Adrenal gland (tissue), 12 donors: ENCODE measurements around the gene ERC1. TPM values are rescaled to one million over a fixed set of nuclear protein-coding genes. Genes with fewer than 3 reads are reported as not detected.
"Not testable (repeated sequence)": the region's sequence is repeated elsewhere in the genome, so short reads cannot be mapped to it uniquely, and the experiment has no call there.

Experiments
- DNase-seq, 7 donors: peaks; one replicate each; pipeline ENCODE4 v3.0.0-alpha.2; 2019 to 2020
- H3K27ac ChIP-seq, 5 donors: fragments of 200-600 bp; sonication (generic) in 4 of 5; 1 replicate in 3 of 5; 2 replicates in 2 of 5; pipeline versions ENCODE4 v1.5.1 to v1.8.0; 2016 to 2020; ENCODE audit warnings: mild to moderate bottlenecking in 1 of 5
- H3K27me3 ChIP-seq: fragments of 200-600 bp; 2 replicates; pipeline ENCODE4 v1.8.0; 2021
- H3K36me3 ChIP-seq, 2 donors: fragments of 200-600 bp; replicated peaks in 1 of 2; 1 replicate in 1 of 2; 2 replicates in 1 of 2; pipeline versions ENCODE4 v1.5.1 to v1.8.0; 2018 to 2022
- H3K4me1 ChIP-seq, 2 donors: fragments of 200-600 bp; replicated peaks in 1 of 2; 1 replicate in 1 of 2; 2 replicates in 1 of 2; pipeline versions ENCODE4 v1.5.1 to v1.8.0; 2018 to 2021
- H3K4me3 ChIP-seq, 4 donors: fragments of 200-600 bp; sonication (generic) in 3 of 4; one replicate each; pipeline ENCODE4 v1.5.1; 2016 to 2018
- H3K9me3 ChIP-seq, 3 donors: fragments of 200-600 bp; sonication (generic) in 1 of 3; replicated peaks in 1 of 3; 1 replicate in 2 of 3; 2 replicates in 1 of 3; pipeline versions ENCODE4 v1.5.1 to v1.8.0; 2016 to 2021
- CTCF ChIP-seq, 6 experiments: fragments of 450-650 bp in 4 of 6; fragments of 200-600 bp in 2 of 6; sonication (generic) in 1 of 6; IDR thresholded peaks; 1 replicate in 5 of 6; 2 replicates in 1 of 6; pipeline versions ENCODE4 v1.5.1 to v1.8.0; 2016 to 2021; ENCODE audit warnings: antibody characterized with exemption in 6 of 6, mild to moderate bottlenecking in 2 of 6, moderate library complexity in 1 of 6
- POLR2A ChIP-seq, 2 donors: fragments of 450-650 bp; IDR thresholded peaks; one replicate each; pipeline ENCODE4 v1.6.1; 2017; ENCODE audit warnings: antibody characterized with exemption in 2 of 2, mild to moderate bottlenecking in 2 of 2, moderate library complexity in 1 of 2
- WGBS, 4 donors: extraction: QIAGEN DNeasy Blood & Tissue Kit in 2 of 4; methylation state at CpG; one replicate each; pipeline versions ENCODE4 v1.1.5 to v1.1.7; 2013 to 2017; 5-methylcytosine and 5-hydroxymethylcytosine counted together
- intact Hi-C, 2 donors: fragments of 100-400 bp; cut with DNase I; formaldehyde crosslinking; loops; one replicate each; pipeline versions ENCODE4 v1.14.1 to v1.15.0; 2022 to 2023
- polyA plus RNA-seq, 3 donors: library from polyadenylated mRNA; stranded (reverse); fragments of 200-250 nt in 2 of 3; fragments of 350-450 nt in 1 of 3; fragmentation: Illumina TruSeq in 1 of 3; extraction: RNeasy Lipid Tissue Mini Kit (QIAGEN cat#74804) in 1 of 3; gene quantifications; one replicate each; pipeline ENCODE4 v1.2.3, GENCODE V29; 2013 to 2014
- total RNA-seq, 9 donors: library from RNA; depleted of rRNA in 4 of 9; stranded (reverse); fragments of >200 nt in 4 of 9; fragments of 120-200 nt in 1 of 9; fragmentation: NEBNext Ultra II Directional in 1 of 9; extraction: Animal tissue kit (Norgen Biotek cat#: 25700) in 1 of 9; gene quantifications; one replicate each; pipeline versions ENCODE4 v1.1.0 to v1.2.4, GENCODE V29; 2013 to 2023
- donor health status: healthy with polysubstance abuse.
- donor health status: Bipolar disorder and iron deficiency.
- donor health status: DM: yes; HTN: yes; CAD: no.
- donor health status: DM: no; HTN: no; CAD: no.
- donor health status: DM: no; HTN: no; CAD: no.
- donor health status: DM: yes; HTN: yes; CAD: no.

The ERC1 gene
- total and polyA plus RNA-seq, 12 donors: 4.1 to 79.5 (median 40.2) TPM

- TF ChIP-seq CTCF (IDR thresholded peaks at IDR 0.05) (no peak), POLR2A (IDR thresholded peaks at IDR 0.05) (no peak)
- DNase-seq: no peak
- Histone ChIP-seq H3K4me1 (peaks cover 0 to 15% of the 10 kb centered on the region in 2 donors), H3K9me3 (no peaks in the 10 kb centered on the region), H3K27me3 (no peaks in the 10 kb centered on the region), H3K4me3 (no peak overlapping the region), H3K27ac (no peak overlapping the region), H3K36me3 (no peaks in the 10 kb centered on the region)
- 93 to 96% (median 95%) methylated on average over 2 of the region's 2 CpGs for WGBS, 4 donors
- intact Hi-C loops: no loop called here
Observed at GRCh38 chr12:1329784-1330476, 338.9 kb downstream of the ERC1 start.

GRCh38 chr12:1330477-1330827 is 339.4 kb downstream of the ERC1 start:
- H3K27me3 ChIP-seq: no peaks in the 10 kb centered on the region
- WGBS, 4 donors: 93 to 100% (median 96%) methylated on average over 1 of the region's 1 CpG
- TF ChIP-seq POLR2A (IDR thresholded peaks at IDR 0.05): no peak
- no peak for TF ChIP-seq CTCF (IDR thresholded peaks at IDR 0.05)
- peaks cover 0 to 10% of the 10 kb centered on the region in 2 donors for H3K4me1 ChIP-seq
- H3K27ac ChIP-seq: no peak overlapping the region
- no peak overlapping the region for H3K4me3 ChIP-seq
- no peaks in the 10 kb centered on the region for H3K9me3 ChIP-seq
- DNase-seq: no peak
- H3K36me3 ChIP-seq: no peaks in the 10 kb centered on the region
- intact Hi-C loops: no loop called here

- TF ChIP-seq POLR2A (IDR thresholded peaks at IDR 0.05) (no peak), CTCF (IDR thresholded peaks at IDR 0.05) (no peak)
- intact Hi-C loops: no loop called here
- 71 to 76% (median 73%) methylated on average over 3 of the region's 3 CpGs for WGBS, 4 donors
- Histone ChIP-seq H3K27me3 (no peaks in the 10 kb centered on the region), H3K27ac (no peak overlapping the region), H3K9me3 (no peaks in the 10 kb centered on the region), H3K36me3 (no peaks in the 10 kb centered on the region), H3K4me1 (no peaks in the 10 kb centered on the region), H3K4me3 (no peak overlapping the region)
- no peak for DNase-seq
Observed at GRCh38 chr12:1332327-1332726, 341.3 kb downstream of the ERC1 start.

DNA sequence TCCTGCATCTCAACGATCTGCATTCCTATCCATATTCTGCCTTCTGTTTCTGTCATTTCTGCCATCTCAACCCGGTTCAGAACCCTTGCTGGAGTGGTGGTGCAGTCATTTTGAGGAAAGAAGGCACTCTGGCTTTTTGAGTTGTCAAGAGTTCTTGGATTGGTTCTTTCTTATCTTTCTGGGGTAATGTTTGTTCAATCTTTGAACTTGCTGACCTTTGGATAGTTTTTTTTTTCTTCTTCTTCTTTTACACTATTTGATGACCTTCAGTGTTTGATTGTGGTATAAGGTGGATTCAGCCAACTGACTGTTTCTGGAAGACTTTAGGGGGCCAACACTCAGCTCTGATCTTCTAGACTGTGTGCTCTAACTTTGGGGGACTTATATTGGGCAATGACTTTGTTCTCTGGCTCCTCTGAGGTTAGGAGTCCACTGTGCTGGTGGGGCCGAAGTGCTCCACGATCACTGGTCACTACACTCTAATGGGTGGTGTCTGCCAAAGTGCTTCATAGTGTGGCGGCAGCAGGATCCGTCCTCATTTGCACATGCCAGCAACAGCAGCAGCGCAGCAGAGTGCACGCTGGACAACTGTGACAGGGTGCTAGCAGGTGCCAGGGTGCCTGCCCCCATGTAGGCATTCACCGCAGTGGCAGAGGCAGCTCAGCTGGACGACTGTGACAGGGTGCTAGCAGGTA is 347.6 kb downstream of the ERC1 start:
- Histone ChIP-seq H3K4me1 (peaks cover 0 to 6% of the 10 kb centered on the region in 2 donors), H3K4me3 (no peak overlapping the region), H3K27ac (no peak overlapping the region), H3K36me3 (no peaks in the 10 kb centered on the region), H3K27me3 (no peaks in the 10 kb centered on the region), H3K9me3 (no peaks in the 10 kb centered on the region)
- 87 to 96% (median 92%) methylated on average over 4 to 10 of the region's 10 CpGs for WGBS, 4 donors
- no peak for DNase-seq
- TF ChIP-seq CTCF (IDR thresholded peaks at IDR 0.05) (no peak), POLR2A (IDR thresholded peaks at IDR 0.05) (no peak)
- intact Hi-C loops: no loop called here

- H3K4me1 ChIP-seq, H3K27me3 ChIP-seq, H3K27ac ChIP-seq, intact Hi-C loops, H3K36me3 ChIP-seq, H3K4me3 ChIP-seq, DNase-seq, H3K9me3 ChIP-seq: not testable (repeated sequence)
- 89 to 91% (median 89%) methylated on average over 5 to 8 of the region's 8 CpGs; no CpG with 5 or more reads in 1 of the 4 donors for WGBS, 4 donors
Observed at GRCh38 chr12:1339178-1339541, 348.1 kb downstream of the ERC1 start.
